Esophagus (tissue), 2 donors: ENCODE measurements around the gene VPS72. TPM values are rescaled to one million over a fixed set of nuclear protein-coding genes. Genes with fewer than 3 reads are reported as not detected.
"Not testable (repeated sequence)": the region's sequence is repeated elsewhere in the genome, so short reads cannot be mapped to it uniquely, and the experiment has no call there.

ENCODE experiments used
- H3K27ac ChIP-seq, 2 donors: one replicate each; pipeline ENCODE4 v1.5.1; 2013; ENCODE audit warnings: low read depth in 2 of 2, mild to moderate bottlenecking in 2 of 2, inconsistent platforms in 1 of 2, low read length in 1 of 2, moderate library complexity in 1 of 2
- H3K27me3 ChIP-seq, 2 donors: one replicate each; pipeline ENCODE4 v1.6.1; 2013; ENCODE audit warnings: low read length in 2 of 2, control low read depth in 1 of 2, mild to moderate bottlenecking in 1 of 2; ENCODE audit not compliant: insufficient read depth in 2 of 2, control insufficient read depth in 1 of 2
- H3K36me3 ChIP-seq, 2 donors: one replicate each; pipeline ENCODE4 v1.6.1; 2013; ENCODE audit warnings: low read length in 1 of 2; ENCODE audit not compliant: control insufficient read depth in 2 of 2, insufficient read depth in 2 of 2
- H3K4me1 ChIP-seq, 2 donors: one replicate each; pipeline ENCODE4 v1.6.1; 2013; ENCODE audit warnings: low read length in 1 of 2; ENCODE audit not compliant: control insufficient read depth in 2 of 2, insufficient read depth in 2 of 2
- H3K4me3 ChIP-seq, 2 donors: one replicate each; pipeline ENCODE4 v1.5.1; 2013; ENCODE audit warnings: low read length in 2 of 2, mild to moderate bottlenecking in 2 of 2, low read depth in 1 of 2, moderate library complexity in 1 of 2
- H3K9me3 ChIP-seq, 2 donors: one replicate each; pipeline ENCODE4 v1.6.1; 2013; ENCODE audit warnings: mild to moderate bottlenecking in 2 of 2, low read depth in 1 of 2, low read length in 1 of 2, moderate library complexity in 1 of 2; ENCODE audit not compliant: control insufficient read depth in 2 of 2, insufficient read depth in 1 of 2
- WGBS, 2 donors: extraction: QIAGEN DNeasy Blood & Tissue Kit; methylation state at CpG; one replicate each; pipeline ENCODE4 v1.1.7; 2013; 5-methylcytosine and 5-hydroxymethylcytosine counted together
- polyA plus RNA-seq, 2 donors: library from polyadenylated mRNA; stranded (reverse); fragments of 200-250 nt; gene quantifications; one replicate each; pipeline ENCODE4 v1.2.3, GENCODE V29; 2013
- donor health status: healthy with polysubstance abuse.
- donor health status: Bipolar disorder and iron deficiency.

VPS72 gene
- polyA plus RNA-seq, 2 donors = 27.2 to 28.2 TPM

DNA sequence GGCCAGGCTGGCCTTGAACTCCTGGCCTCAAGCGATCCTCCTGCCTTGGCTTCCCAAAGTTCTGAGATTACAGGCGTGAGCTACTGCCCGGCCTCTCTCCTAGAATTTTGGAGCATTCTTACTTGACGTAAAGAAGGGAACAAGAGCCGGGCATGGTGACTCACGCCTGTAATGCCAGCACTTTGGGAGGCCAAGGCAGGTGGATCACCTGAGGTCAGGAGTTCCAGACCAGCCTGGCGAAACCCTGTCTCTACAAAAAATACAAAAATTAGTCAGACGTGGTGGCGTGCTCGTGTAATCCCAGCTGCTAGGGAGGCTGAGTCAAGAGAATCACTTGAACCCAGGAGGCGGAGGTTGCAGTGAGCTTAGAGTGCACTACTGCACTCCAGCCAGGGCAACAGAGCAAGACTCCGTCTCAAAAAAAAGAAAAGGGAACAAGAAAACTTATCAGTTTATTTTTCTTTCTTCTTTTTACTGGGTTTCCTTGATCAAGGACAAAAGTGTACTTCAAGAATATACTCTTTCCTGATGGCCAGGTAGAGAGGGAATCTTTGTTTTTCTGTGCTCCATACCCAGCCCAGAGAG is 15.5 kb upstream of the VPS72 start:
- not testable (repeated sequence) for H3K27me3 ChIP-seq, H3K4me1 ChIP-seq, H3K9me3 ChIP-seq, H3K4me3 ChIP-seq, H3K27ac ChIP-seq
- peaks cover 2 to 14% of the 10 kb centered on the region in 2 donors for H3K36me3 ChIP-seq
- 91 to 94% methylated on average over 12 of the region's 12 CpGs for WGBS, 2 donors

DNA sequence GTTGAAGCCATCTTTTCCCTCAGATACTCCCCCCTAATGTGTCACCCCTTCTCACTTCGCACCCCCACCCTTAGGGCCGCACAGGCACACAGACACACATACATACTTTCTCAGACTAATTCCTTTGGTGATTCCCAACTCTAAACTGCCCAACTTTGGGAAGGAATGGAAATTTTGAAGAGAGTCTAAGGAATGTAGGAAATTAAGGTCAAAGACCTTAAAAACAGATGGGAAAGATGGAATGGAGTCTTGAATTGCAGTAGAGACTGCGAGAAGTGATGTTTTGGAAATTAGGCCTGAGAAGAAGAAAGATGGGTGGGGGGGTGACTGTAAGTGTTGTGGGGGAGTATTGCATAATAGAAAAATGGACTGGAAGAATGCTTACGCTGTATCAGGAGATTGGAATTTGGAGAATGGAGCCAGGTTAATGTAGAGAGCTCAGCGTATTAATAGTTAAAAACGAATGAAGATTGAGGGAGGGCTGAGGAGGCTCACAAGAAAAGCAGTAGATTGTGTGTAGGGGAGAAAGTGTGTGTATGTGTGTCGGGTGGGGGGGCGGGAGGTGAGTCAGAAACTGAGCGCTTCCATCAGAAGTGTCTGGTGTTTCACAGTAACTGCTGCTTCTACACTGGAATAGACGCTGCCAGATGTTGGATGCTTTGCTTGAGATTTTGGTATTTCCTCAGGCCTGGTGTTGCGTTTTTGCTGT is 10.0 kb upstream of the VPS72 start:
- peak overlapping the region; percentile 74 to 97 for H3K4me3 ChIP-seq
- peak overlapping the region; percentile 85 to 87 for H3K27ac ChIP-seq
- 17 to 18% methylated on average over 11 of the region's 11 CpGs for WGBS, 2 donors

DNA sequence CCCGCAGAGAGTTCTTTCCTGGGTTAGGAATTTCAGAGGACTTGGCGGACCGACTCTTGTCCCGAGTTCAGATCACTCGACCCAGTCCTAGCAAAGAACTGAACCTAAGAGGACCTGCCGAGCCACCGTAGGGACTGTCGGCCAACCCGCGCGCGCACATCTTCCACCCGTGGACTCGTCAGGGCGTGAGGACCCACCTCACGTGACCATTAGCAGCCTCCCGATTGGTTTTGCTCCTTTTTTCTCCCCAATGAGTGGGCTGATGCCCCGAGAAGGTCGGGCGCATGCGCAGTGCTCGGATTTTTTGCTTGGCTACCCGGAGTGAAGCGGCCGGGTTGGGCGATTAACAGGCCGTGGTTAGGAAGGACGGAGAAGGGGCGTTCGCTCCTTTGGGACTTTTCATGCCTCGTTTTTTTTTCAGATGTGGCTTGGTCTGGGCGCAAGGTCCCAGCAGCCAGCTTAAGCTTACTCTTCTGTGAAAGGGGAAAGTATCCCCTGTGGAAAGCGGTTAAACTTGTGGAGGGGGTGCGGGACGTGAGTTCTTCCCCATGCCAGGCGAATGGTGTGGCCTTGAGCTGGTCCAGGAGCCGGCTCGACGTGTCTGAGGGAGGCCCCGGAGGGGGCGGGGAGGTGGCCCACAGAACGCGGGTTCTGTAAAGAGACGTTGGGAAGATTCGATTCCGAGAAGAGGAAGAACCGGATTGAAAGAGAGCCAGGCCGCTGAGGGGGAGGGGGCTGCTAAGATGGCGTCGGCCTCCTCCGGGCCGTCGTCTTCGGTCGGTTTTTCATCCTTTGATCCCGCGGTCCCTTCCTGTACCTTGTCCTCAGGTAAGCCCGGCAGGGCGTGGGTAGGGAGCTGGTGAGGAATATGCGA is 8.5 kb upstream of the VPS72 start, which contains the start of gene PIP5K1A:
Gene PIP5K1A (plus strand): TSS at position 299 of the 874 bp plus-strand sequence. CDS start 445 bp downstream, at position 744.
- Histone ChIP-seq H3K36me3 (peaks cover 0 to 5% of the 10 kb centered on the region in 2 donors), H3K4me1 (no peaks in the 10 kb centered on the region), H3K9me3 (no peaks in the 10 kb centered on the region), H3K4me3 (peak within 1 kb of the TSS; percentile 74 to 97), H3K27me3 (no peaks in the 10 kb centered on the region), H3K27ac (peak within 1 kb of the TSS; percentile 87 to 99)
- 0% methylated on average over 60 of the region's 60 CpGs for whole genome bisulfite sequencing, 2 donors

More for the DNA sequence above, 10.0 kb upstream of the VPS72 start:
- no peaks in the 10 kb centered on the region for H3K9me3 ChIP-seq
- no peaks in the 10 kb centered on the region for H3K4me1 ChIP-seq
- H3K27me3 ChIP-seq = no peaks in the 10 kb centered on the region
- peaks cover 0 to 5% of the 10 kb centered on the region in 2 donors for H3K36me3 ChIP-seq

DNA sequence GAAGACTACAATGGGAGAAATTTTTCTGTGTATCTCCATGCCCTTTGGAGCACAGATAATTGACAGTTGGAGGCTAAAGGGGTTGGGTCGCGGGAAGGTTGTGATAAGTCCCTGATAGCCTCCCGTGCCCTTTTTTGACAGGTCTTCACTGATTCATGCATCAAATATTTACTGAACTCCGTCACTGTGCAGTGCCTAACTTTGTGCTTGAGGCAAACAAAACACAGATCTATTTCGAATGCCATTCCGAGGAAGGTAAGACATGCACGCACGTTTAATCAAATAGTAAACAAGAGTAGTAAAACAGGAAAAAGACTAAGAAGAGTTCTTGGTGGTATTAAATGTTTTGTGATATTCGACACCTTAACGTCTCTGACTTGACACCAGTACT is 7.9 kb upstream of the VPS72 start:
- peaks cover 0 to 2% of the 10 kb centered on the region in 2 donors for H3K36me3 ChIP-seq
- H3K4me3 ChIP-seq = peak overlapping the region; percentile 74 to 97
- WGBS, 2 donors = 6 to 7% methylated on average over 10 of the region's 10 CpGs
- no peaks in the 10 kb centered on the region for H3K4me1 ChIP-seq
- peak overlapping the region; percentile 87 to 99 for H3K27ac ChIP-seq
- H3K27me3 ChIP-seq = no peaks in the 10 kb centered on the region
- H3K9me3 ChIP-seq = no peaks in the 10 kb centered on the region

DNA sequence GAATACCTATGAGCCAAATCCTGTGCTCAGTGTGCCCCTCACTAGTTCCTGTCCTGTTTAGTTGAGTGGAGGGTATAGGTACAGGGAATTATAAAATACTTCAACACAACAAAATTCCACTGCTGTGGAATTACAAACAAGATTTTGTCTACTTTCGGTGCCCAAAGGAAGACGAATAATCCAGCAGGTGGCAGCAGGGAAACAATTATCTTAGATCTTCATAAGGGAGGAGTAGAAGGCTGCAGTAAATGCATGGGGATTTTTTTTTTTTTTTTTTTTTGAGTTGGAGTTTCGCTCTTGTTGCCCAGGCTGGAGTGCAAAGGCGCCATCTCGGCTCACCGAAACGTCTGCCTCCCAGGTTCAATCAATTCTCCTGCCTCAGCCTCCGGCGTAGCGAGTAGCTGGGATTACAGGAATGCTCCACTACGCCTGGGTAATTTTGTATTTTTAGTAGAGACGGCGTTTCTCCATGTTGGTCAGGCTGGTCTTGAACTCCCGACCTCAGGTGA is 6.3 kb upstream of the VPS72 start:
- Histone ChIP-seq H3K9me3 (no peaks in the 10 kb centered on the region), H3K4me1 (no peaks in the 10 kb centered on the region), H3K4me3 (peak overlapping the region in 1 of 2 donors; percentile 38), H3K27me3 (no peaks in the 10 kb centered on the region), H3K27ac (peak overlapping the region; percentile 82 to 94), H3K36me3 (no peaks in the 10 kb centered on the region)
- 25 to 34% methylated on average over 14 of the region's 14 CpGs for WGBS, 2 donors

DNA sequence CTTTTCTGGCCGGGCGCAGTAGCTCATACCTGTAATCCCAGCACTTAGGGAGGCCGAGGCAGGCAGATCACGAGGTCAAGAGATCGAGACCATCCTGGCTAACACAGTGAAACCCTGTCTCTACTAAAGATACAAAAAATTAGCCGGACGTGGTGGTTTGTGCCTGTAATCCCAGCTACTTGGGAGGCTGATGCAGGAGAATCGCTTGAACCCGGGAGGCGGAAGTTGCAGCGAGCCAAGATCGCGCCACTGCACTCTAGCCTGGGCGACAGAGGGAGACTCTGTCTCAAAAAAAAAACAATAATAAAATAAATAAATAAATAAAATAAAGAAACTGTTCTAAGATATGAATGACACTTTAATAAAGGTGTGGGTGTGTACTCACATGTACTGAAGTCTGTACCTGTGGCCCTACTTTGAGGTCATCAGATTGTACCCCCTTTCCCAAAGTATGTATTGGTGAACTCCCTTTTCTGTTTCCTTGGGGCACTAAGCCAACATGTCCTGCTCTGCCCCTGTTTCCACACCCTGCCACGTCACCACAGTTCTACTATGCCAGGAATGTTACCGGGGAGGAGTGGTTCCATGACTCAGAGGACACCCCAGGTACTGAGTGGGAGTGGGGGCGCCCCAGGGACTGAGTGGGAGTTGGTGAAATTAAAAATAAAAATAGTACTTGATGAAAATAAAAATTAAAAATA is 5.0 kb upstream of the VPS72 start:
- H3K9me3 ChIP-seq, H3K36me3 ChIP-seq, H3K4me1 ChIP-seq, H3K27me3 ChIP-seq: not testable (repeated sequence)
- H3K4me3 ChIP-seq = peak overlapping the region; percentile 10 to 38
- H3K27ac ChIP-seq = peak overlapping the region; percentile 82 to 94
- WGBS, 2 donors = 56 to 59% methylated on average over 17 of the region's 17 CpGs

DNA sequence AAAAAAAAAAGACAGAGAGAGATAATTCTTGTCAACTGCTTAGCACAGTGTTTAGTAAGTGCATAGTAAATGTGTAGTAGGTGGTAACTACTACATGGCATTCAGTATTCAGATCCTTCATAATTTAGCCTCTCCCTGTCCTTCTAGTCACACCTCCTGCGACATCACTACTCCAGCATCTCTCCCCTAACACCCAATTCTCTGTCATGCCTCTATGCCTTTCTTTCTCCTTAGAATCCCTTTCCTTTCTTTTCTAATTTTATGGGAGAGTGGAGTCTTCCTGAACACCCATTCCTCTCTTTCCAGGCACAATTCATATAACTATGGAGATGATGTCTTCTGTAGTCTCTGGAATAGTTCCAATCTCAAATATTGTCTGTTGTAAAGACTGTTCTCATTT is 3.9 kb upstream of the VPS72 start:
- no peak overlapping the region for H3K27ac ChIP-seq
- H3K36me3 ChIP-seq = no peaks in the 10 kb centered on the region
- no peaks in the 10 kb centered on the region for H3K9me3 ChIP-seq
- no peaks in the 10 kb centered on the region for H3K27me3 ChIP-seq
- H3K4me3 ChIP-seq = no peak overlapping the region
- WGBS, 2 donors = 82 to 83% methylated on average over 1 of the region's 1 CpG
- no peaks in the 10 kb centered on the region for H3K4me1 ChIP-seq

DNA sequence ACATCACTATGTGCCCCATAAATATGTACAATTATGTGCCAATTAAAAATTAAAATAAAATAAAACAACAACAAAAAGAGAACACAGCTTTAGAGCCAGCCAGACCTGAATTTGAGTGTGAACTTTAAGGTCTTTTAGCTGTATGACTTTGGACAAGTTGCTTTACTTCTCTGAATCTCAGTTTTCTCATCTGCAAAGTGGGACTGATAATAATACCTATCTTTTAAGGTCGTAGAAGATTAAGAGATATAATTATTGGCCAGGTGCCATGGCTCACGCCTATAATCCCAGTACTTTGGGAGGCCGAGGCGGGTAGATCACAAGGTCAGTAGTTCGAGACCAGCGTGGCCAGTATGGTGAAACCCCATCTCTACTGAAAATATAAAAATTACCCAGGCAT is 3.3 kb upstream of the VPS72 start:
- no peak overlapping the region for H3K4me3 ChIP-seq
- H3K9me3 ChIP-seq = no peaks in the 10 kb centered on the region
- H3K36me3 ChIP-seq = no peaks in the 10 kb centered on the region
- H3K4me1 ChIP-seq = no peaks in the 10 kb centered on the region
- no peak overlapping the region for H3K27ac ChIP-seq
- H3K27me3 ChIP-seq = no peaks in the 10 kb centered on the region
- WGBS, 2 donors = 62 to 63% methylated on average over 6 of the region's 6 CpGs

DNA sequence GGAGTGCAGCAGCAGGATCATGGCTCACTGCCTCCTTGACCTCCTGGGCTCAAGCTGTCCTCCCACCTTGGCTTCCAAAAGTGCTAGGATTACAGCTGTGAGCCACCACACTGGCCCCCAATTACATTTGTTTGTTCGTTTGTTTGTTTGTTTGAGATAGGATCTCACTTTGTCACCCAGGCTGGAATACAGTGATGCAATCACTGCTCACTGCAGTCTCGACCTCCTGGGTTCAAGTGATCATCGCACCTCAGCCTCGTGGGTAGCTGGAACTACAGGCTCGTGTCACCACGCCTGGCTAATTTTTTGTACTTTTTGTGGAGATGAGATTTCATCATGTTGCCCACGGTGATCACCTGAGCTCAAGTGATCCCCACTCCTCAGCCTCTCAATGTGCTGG is 2.0 kb upstream of the VPS72 start:
- Histone ChIP-seq H3K36me3 (no peaks in the 10 kb centered on the region), H3K4me3 (no peak overlapping the region), H3K27ac (no peak overlapping the region), H3K4me1 (peaks cover 0 to 2% of the 10 kb centered on the region in 2 donors), H3K27me3 (no peaks in the 10 kb centered on the region), H3K9me3 (no peaks in the 10 kb centered on the region)
- 74 to 75% methylated on average over 7 of the region's 7 CpGs for whole genome bisulfite sequencing, 2 donors
